GM12891 (cell line): ENCODE results near the gene PDPK1.

Experiments
- DNase-seq: peaks from one replicate; pipeline ENCODE4 v3.0.0; 2011; ENCODE audit warnings: low spot score; ENCODE audit not compliant: insufficient read length
- FAIRE-seq: peaks from 2 replicates; lab custom pipeline; 2011; peaks lifted over from hg19 to GRCh38; lab: Jason Lieb, UNC
- PAX5 ChIP-seq: IDR thresholded peaks from 2 replicates; pipeline ENCODE4 v1.6.1; 2011; ENCODE audit warnings: low read length, moderate library complexity, mild to moderate bottlenecking; ENCODE audit not compliant: insufficient read depth, severe bottlenecking
- POLR2A ChIP-seq: IDR thresholded peaks from 2 replicates; pipeline ENCODE4 v1.6.1; 2011; ENCODE audit warnings: low read depth, low read length, control low read depth
- POLR2AphosphoS5 ChIP-seq: IDR thresholded peaks from 2 replicates; pipeline ENCODE4 v1.6.1; 2011; ENCODE audit warnings: low read depth, low read length, control low read depth
- POU2F2 ChIP-seq: IDR thresholded peaks from 2 replicates; pipeline ENCODE4 v1.6.1; 2011; ENCODE audit warnings: low read depth, mild to moderate bottlenecking, control low read depth, low read length, moderate library complexity
- SPI1 ChIP-seq: IDR thresholded peaks from 2 replicates; pipeline ENCODE4 v1.6.1; 2011; ENCODE audit warnings: low read depth, low read length, control low read depth
- TAF1 ChIP-seq: IDR thresholded peaks from 2 replicates; pipeline ENCODE4 v1.6.1; 2011; ENCODE audit warnings: low read depth, low read length, control low read depth

Gene PDPK1

DNA sequence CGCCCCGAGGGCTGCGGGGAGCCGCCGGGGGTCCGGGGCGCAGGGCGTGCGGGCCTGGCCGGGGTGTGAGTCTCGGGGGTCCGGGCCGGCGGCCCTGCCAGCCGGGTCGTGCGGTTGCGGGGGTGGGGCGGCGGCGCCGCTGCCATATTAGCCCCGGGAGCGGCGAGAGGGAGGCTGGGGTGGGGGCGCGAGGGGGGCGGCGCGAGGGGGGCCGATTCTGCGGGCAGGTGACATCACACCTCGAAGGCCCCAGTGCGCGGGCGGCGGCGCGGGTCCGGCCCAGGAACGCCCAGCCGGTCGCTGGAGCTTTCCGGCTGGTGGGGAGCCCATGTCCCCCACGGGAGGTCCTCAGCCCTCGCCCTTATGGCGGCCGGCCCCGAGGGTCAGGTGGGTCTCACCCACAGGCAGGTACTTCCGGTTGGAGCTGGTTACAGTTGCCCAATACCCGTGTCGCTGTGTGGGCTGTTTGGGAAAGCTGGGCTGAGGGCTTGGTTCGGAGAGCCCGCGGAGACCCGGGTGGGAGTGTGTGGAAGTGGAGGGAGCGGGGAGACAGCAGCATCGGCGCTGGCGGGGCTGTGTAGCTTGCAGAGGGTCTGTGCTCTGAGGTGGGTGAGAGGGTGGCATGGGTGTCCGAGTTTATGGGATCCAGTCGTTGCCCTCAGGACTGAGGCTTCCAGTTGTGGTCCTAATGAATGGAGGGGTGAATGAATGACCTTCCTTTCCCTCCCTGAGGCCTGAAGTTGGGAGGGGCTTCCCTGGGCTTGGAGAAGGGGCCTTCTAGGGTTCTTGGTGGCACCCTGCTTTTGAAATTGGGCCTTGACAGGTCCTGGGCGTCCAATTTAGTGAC is 23.3 kb upstream of the PDPK1 start:
- no peak for FAIRE-seq
- DNase-seq, result no peak
- TF ChIP-seq TAF1, result no peak

- DNase-seq (no peak), FAIRE-seq (no peak)
- no peak for TF ChIP-seq SPI1
Measured at GRCh38 chr16:2515180-2515851, 22.5 kb upstream of the PDPK1 start.

DNA sequence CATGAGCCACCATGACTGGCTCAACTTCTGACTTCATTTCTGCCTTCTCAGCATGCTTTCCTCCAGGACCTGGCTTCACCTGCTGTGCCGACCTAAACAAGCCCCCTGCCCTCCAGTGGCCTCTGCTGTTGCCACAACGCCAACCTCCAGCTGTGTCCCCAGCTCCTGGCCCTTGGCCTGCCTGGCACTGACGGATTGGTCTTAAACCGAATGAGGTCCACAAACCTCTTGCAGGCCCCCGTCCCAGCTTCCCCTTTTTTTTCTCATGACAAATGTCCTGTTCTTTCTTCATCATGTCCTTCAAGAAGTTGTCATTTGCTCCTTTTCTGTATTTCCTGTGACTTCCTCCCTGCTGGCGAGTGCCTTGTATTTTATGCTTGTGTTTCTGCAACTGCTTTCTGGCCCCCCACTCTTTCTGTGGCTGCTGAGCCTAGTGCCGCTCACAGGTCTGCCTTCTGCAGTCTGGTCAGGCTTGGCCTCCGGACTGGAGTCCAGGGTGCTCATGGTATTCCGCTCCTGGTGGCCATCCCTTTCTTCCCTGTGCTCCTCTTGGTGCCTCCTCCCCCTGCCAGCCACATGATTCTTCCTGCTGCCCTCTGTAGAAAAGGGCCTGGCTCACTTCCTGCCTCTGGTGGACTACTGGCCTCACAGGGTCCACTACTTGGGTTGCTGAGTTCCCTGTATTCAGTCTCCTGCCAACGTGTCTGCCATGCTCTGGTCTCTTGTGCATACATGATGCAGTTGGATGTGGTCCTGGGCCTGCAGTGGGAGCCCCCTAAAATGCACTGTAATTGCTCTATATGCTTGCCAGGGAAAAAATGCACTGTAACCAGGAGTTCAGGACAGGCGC is 21.2 kb upstream of the PDPK1 start:
- TF ChIP-seq SPI1, result 0 out of 2 replicates have a peak, but pooled peaks have one; percentile 12
- TF ChIP-seq POLR2A, result no peak
- FAIRE-seq (peak; percentile 20), DNase-seq (no peak)

GRCh38 chr16:2517954-2518605 is 19.7 kb upstream of the PDPK1 start:
- TF ChIP-seq POLR2AphosphoS5 (no peak), SPI1 (no peak), TAF1 (no peak), POU2F2 (no peak), POLR2A (no peak), PAX5 (no peak)
- no peak for DNase-seq
- no peak for FAIRE-seq

GRCh38 chr16:2518823-2519710 is 18.8 kb upstream of the PDPK1 start:
- TF ChIP-seq POLR2AphosphoS5, result no peak
- no peak for TF ChIP-seq POLR2A
- no peak for TF ChIP-seq PAX5
- no peak for TF ChIP-seq POU2F2
- TF ChIP-seq SPI1, result no peak
- no peak for TF ChIP-seq TAF1
- FAIRE-seq, result no peak
- DNase-seq, result no peak

DNA sequence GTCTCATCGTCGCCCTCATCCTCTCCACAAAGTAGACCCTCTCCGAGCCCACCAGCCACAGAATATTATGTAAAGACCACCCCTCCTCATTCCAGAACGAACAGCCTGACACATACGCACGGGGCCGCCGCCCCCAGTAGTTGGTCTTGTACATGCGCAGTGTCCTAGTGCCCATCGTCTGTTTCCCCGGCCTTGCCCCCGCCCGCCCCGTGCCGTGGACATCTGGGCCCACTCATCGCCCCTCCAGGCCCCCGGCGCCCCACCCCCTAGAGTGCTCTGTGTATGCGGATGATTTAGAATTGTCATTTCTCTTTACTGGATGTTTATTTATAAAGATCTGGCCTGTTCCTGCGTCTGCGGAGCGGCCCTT is 18.1 kb upstream of the PDPK1 start:
- FAIRE-seq, result no peak
- TF ChIP-seq POLR2AphosphoS5, result no peak
- no peak for TF ChIP-seq PAX5
- no peak for TF ChIP-seq POLR2A
- no peak for TF ChIP-seq POU2F2
- TF ChIP-seq TAF1, result no peak
- no peak for TF ChIP-seq SPI1

GRCh38 chr16:2520097-2520783 is 17.6 kb upstream of the PDPK1 start, which contains the start of gene AMDHD2:
Gene AMDHD2 (plus strand): TSS chr16:2520371. CDS start chr16:2520459, 88 bp downstream.
- peak; percentile 89 for FAIRE-seq

More for the DNA sequence above, 18.1 kb upstream of the PDPK1 start:
- DNase-seq, result no peak

GRCh38 chr16:2520784-2521531 is 16.9 kb upstream of the PDPK1 start:
- FAIRE-seq (peak; percentile 72), DNase-seq (peak; percentile 78)
- TF ChIP-seq POLR2A (no peak), POLR2AphosphoS5 (0 out of 2 replicates have a peak, but pooled peaks have one; percentile 14), SPI1 (peak; percentile 64), TAF1 (no peak), PAX5 (no peak), POU2F2 (no peak)

More at GRCh38 chr16:2520097-2520783, 17.6 kb upstream of the PDPK1 start, which contains the start of gene AMDHD2:
- TF ChIP-seq SPI1, result no peak
- TF ChIP-seq TAF1, result peak; percentile 66
- peak; percentile 88; the same call in 1 of the 2 replicates for TF ChIP-seq POU2F2
- peak; percentile 84 for TF ChIP-seq POLR2AphosphoS5
- peak; percentile 6 for TF ChIP-seq PAX5
- TF ChIP-seq POLR2A, result peak; percentile 73; the same call in 1 of the 2 replicates
- peak; percentile 99 for DNase-seq

- TF ChIP-seq POLR2AphosphoS5, result 0 out of 2 replicates have a peak, but pooled peaks have one; percentile 32
- no peak for TF ChIP-seq SPI1
- no peak for TF ChIP-seq TAF1
- FAIRE-seq, result no peak
Measured at GRCh38 chr16:2523801-2524231, 14.0 kb upstream of the PDPK1 start.

More at GRCh38 chr16:2523801-2524231, 14.0 kb upstream of the PDPK1 start:
- no peak for DNase-seq
